Measurements from ENCODE around the gene MBLAC1.

DNA sequence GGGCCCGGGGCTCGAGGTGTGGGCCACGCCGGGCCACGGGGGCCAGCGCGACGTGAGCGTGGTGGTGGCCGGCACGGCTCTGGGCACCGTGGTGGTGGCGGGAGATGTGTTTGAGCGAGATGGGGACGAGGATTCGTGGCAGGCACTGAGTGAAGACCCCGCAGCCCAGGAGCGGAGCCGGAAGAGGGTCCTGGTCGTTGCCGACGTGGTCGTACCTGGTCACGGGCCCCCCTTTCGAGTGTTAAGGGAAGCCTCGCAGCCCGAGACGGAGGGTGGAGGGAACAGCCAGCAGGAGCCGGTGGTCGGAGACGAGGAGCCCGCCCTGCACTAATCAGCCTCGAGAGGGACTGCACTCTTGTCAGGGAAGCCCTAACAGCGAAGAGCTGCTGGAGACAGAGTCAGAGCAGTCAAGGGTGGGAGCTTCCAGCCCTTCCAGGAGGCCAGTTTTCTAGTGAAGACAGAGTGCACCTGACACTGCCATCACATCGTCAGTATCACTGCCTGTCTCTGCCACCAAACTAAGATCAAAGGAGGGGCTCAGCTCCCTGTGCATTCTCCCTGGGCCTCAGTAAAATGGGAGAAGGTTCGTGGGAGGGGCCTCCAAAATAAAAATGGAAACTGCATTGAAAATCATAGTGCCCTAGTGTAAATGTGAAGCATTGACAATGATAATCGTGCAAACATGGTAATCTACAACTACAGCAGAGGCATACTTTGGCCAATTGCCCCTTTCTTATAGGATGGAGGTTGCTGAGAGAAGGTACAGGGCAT lies 1.3 kb downstream of the MBLAC1 start:
- TF ChIP-seq, protein P1, sequence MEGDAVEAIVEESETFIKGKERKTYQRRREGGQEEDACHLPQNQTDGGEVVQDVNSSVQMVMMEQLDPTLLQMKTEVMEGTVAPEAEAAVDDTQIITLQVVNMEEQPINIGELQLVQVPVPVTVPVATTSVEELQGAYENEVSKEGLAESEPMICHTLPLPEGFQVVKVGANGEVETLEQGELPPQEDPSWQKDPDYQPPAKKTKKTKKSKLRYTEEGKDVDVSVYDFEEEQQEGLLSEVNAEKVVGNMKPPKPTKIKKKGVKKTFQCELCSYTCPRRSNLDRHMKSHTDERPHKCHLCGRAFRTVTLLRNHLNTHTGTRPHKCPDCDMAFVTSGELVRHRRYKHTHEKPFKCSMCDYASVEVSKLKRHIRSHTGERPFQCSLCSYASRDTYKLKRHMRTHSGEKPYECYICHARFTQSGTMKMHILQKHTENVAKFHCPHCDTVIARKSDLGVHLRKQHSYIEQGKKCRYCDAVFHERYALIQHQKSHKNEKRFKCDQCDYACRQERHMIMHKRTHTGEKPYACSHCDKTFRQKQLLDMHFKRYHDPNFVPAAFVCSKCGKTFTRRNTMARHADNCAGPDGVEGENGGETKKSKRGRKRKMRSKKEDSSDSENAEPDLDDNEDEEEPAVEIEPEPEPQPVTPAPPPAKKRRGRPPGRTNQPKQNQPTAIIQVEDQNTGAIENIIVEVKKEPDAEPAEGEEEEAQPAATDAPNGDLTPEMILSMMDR (IDR thresholded peaks at IDR 0.05; ENCODE audit: borderline replicate concordance, extremely low read depth, low read length, poor library complexity, severe bottlenecking) = no peak
- TF ChIP-seq EZH2 (IDR thresholded peaks at IDR 0.05; ENCODE audit: borderline replicate concordance, low read depth, low read length, severe bottlenecking) = no peak

Data from DND-41 (cell line).